Subcutaneous adipose tissue (tissue), 4 donors: ENCODE results near the gene SEL1L3. TPM values are rescaled to one million over a fixed set of nuclear protein-coding genes. Genes with fewer than 3 reads are reported as not detected.

Experiments used
- total RNA-seq, 4 donors: library from RNA; depleted of rRNA; stranded (reverse); fragments of >200 nt; gene quantifications; one replicate each; pipeline ENCODE4 v1.1.0, GENCODE V29; 2016
- TF ChIP-seq, protein P1 (sequence below): fragments of 450-650 bp; IDR thresholded peaks from one replicate; pipeline ENCODE4 v1.5.1; 2016; ENCODE audit warnings: low read depth, mild to moderate bottlenecking, control low read depth, antibody characterized with exemption, moderate library complexity

SEL1L3 gene
- total RNA-seq, 4 donors from 2014 or later, result 6.2 to 49.6 (median 19.0) TPM

DNA sequence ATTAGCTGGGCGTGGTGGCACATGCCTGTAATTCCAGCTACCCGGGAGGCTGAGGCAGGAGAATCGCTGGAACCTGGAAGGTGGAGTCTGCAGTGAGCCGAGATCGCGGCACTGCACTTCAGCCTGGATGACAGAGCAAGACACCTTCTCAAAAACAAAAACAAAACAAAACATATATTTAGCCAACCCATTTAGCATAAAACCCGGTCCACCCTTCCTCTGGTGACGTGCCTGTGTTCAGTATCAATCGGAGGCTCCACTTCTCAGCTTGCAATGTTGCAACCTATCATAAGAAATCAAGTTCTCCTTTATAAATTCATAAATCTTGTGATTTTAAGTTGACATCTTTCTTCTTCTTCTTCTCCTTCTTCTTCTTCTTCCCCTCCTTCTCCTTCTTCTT, 133.2 kb downstream of the SEL1L3 start:
- TF ChIP-seq, protein P1, sequence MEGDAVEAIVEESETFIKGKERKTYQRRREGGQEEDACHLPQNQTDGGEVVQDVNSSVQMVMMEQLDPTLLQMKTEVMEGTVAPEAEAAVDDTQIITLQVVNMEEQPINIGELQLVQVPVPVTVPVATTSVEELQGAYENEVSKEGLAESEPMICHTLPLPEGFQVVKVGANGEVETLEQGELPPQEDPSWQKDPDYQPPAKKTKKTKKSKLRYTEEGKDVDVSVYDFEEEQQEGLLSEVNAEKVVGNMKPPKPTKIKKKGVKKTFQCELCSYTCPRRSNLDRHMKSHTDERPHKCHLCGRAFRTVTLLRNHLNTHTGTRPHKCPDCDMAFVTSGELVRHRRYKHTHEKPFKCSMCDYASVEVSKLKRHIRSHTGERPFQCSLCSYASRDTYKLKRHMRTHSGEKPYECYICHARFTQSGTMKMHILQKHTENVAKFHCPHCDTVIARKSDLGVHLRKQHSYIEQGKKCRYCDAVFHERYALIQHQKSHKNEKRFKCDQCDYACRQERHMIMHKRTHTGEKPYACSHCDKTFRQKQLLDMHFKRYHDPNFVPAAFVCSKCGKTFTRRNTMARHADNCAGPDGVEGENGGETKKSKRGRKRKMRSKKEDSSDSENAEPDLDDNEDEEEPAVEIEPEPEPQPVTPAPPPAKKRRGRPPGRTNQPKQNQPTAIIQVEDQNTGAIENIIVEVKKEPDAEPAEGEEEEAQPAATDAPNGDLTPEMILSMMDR, result no peak

GRCh38 chr4:25728886-25729285, 133.9 kb downstream of the SEL1L3 start:
- TF ChIP-seq, protein P1, result no peak

DNA sequence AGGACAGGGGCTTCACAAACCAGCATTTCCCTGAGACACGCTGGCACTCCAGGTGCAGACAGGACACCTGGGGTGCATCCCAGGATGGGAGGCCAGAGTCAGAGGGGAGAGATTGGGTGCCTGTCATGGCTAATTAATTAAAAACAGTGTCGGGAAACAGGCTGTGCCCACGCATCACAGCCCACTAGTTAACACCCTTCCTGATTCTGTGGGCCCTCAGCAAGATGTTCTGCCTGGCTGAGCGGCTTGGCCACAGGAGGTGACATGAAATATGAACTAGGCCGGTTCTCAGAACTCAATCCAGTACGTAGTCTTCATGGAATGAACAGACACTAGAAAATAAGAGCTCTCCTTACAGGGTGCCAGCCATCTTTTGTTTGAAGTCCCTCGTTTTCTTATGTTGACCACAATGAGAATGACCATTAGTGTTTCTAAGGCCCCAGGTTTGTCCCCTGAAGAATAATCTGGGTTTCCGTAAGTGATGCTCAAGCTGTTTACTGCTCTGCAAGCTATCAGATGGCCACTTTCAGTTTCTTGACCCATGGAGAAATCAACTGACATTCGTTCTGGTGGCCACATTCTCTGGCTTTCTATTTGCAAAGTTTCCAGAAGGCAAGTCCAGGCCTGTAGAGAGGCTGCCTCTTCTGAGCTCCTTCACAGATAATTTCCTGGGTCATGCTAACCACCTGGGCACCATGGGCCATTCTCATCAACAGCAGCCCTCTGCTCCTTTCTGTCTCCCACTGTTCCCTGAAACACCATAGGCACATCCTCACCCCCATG, 134.9 kb downstream of the SEL1L3 start:
- TF ChIP-seq, protein P1, result no peak

DNA sequence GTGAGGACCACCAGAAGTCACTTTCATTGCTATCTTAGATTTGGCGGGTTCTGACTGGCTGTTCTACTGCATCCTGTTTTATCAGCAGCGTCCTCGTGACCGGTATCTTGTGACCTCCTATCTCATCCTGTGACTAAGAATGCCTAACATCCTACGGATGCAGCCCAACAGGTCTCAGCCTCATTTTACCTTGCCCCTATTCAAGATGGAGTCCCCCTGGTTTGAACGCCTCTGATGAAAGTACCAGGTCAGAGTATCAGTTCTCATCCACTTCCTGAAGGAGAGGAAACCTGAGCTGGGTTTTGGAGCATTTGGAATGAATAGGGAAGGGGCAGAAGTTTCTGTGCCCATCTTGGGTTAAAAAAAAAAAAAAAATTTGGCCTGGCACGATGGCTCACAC, 136.9 kb downstream of the SEL1L3 start:
- TF ChIP-seq, protein P1, result no peak

- TF ChIP-seq, protein P1, result no peak
Measured at GRCh38 chr4:25723409-25723808, 139.4 kb downstream of the SEL1L3 start.

DNA sequence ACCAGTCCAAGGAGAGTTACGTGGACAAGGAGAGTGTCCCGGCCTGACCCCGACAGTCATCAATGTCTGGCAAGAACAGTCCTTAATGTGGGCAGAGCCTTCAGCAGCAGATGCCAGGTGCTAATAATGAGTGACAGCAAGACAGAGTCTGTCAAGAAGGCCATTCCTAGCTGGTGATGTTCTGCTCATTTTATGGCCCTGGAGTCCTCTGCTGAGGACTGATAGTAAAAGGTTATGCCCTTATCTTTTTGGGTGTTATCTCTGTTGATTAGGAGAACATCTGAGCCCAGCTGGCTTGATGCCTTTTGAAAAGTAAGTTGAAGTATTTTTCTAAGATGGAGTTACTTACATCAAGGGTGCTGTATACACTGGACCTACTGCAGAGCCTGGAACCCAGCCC, 139.8 kb downstream of the SEL1L3 start:
- TF ChIP-seq, protein P1, result no peak

- TF ChIP-seq, protein P1, result no peak
Measured at GRCh38 chr4:25713812-25714211, 149.0 kb downstream of the SEL1L3 start.
